Breast epithelium (tissue), 4 donors: ENCODE measurements around the gene MALL. TPM values are rescaled to one million over a fixed set of nuclear protein-coding genes. Genes with fewer than 3 reads are reported as not detected.
"Not testable (repeated sequence)": the region's sequence is repeated elsewhere in the genome, so short reads cannot be mapped to it uniquely, and the experiment has no call there.

ENCODE experiments used
- DNase-seq, 2 donors: peaks; one replicate each; pipeline ENCODE4 v3.0.0-alpha.2; 2019; ENCODE audit warnings: low spot score in 2 of 2
- H3K27ac ChIP-seq, 2 donors: fragments of 200-600 bp; sonication (generic) in 1 of 2; one replicate each; pipeline ENCODE4 v1.5.1; 2016 to 2019; ENCODE audit warnings: mild to moderate bottlenecking in 1 of 2
- H3K27me3 ChIP-seq, 2 donors: fragments of 200-600 bp; sonication (generic) in 1 of 2; one replicate each; pipeline versions ENCODE4 v1.5.1 to v1.6.0; 2017 to 2019; ENCODE audit warnings: control low read depth in 1 of 2, mild to moderate bottlenecking in 1 of 2
- H3K36me3 ChIP-seq: fragments of 200-600 bp; one replicate; pipeline ENCODE4 v1.5.1; 2019
- H3K4me1 ChIP-seq, 2 donors: fragments of 200-600 bp; sonication (generic); one replicate each; pipeline ENCODE4 v1.5.1; 2016 to 2019; ENCODE audit warnings: control low read depth in 1 of 2
- H3K4me3 ChIP-seq, 3 donors: fragments of 200-600 bp; sonication (generic); 1 replicate in 2 of 3; 2 replicates in 1 of 3; pipeline ENCODE4 v1.5.1; 2016 to 2019; ENCODE audit warnings: mild to moderate bottlenecking in 3 of 3, moderate library complexity in 2 of 3
- H3K9me3 ChIP-seq, 2 donors: fragments of 200-600 bp; sonication (generic) in 1 of 2; one replicate each; pipeline ENCODE4 v1.5.1; 2016 to 2019; ENCODE audit warnings: control low read depth in 1 of 2
- CTCF ChIP-seq, 3 donors: fragments of 450-650 bp; IDR thresholded peaks; one replicate each; pipeline ENCODE4 v1.5.1; 2016 to 2017; ENCODE audit warnings: antibody characterized with exemption in 3 of 3, mild to moderate bottlenecking in 3 of 3, moderate library complexity in 3 of 3
- POLR2A ChIP-seq: fragments of 450-650 bp; IDR thresholded peaks from one replicate; pipeline ENCODE4 v1.6.1; 2016; ENCODE audit warnings: antibody characterized with exemption, mild to moderate bottlenecking, moderate library complexity
- POLR2AphosphoS5 ChIP-seq, 3 donors: sonication (generic); formaldehyde crosslinking; IDR thresholded peaks; one replicate each; pipeline ENCODE4 v1.6.1; 2017; ENCODE audit warnings: antibody characterized with exemption in 3 of 3
- intact Hi-C: fragments of 100-400 bp; cut with DNase I; formaldehyde crosslinking; loops from one replicate; pipeline ENCODE4 v1.15.1; 2023; ENCODE audit warnings: low total_unique reads
- total RNA-seq, 3 donors: library from RNA; depleted of rRNA; stranded (reverse); fragments of >200 nt; gene quantifications; one replicate each; pipeline ENCODE4 v1.1.0, GENCODE V29; 2016

The MALL gene
- total RNA-seq = 10 to 100 TPM in 1 of 3 donors, 1 to 10 TPM in 2; 6.2 to 19.6 (median 9.2) TPM

DNA sequence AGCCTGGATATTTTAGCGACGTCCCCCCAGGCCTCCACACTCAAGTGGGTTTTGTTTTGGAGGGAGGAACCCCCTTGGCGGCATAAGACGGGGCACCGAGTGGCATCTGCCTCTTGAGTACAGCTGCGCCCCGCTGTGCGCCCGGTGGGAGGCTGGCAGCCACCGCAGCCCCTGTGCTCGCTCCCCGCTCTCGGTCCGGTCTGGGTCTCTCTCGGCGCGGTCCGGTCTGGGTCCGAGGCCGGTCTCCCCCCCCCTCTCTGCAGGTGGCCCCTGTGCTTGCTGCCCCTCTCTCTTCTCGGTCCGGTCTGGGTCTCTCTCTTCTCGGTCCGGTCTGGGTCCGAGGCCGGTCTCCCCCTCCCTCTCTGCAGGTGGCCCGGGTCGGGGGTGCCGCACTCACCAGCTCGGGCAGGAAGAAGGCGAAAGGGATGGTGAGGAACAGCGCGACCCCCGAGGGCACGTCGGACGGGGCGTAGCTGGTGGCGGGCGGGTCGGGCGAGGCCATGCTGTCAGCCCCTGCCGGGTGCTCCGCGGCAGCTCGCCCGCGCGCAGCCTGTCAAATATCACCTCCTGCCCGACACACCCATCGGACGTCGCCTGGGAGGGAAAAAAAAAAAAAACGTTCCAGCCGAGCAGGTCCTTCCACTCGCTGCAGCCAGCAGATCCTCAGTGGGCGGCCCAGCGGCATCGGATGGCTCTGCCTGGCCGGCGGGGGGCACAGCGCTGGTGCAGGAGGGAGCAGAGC, at the start of gene MALL:
Gene MALL, minus strand, starts transcription at position 532 of the 742 bp plus-strand sequence. Its CDS starts 30 bp downstream, at position 502.
- TF ChIP-seq CTCF (IDR thresholded peaks at IDR 0.05) (peak in 1 of 3 donors; percentile 25), POLR2AphosphoS5 (IDR thresholded peaks at IDR 0.05) (peak in 1 of 3 donors; percentile 51), POLR2A (peak; percentile 23)
- peaks cover 0 to 32% of the 10 kb centered on the region in 2 donors for H3K27me3 ChIP-seq
- no peaks in the 10 kb centered on the region for H3K9me3 ChIP-seq
- H3K4me3 ChIP-seq = peak within 1 kb of the TSS; percentile 42 to 69 (median 58)
- peak within 1 kb of the TSS; percentile 74 to 82 for H3K27ac ChIP-seq
- intact Hi-C loops = loop anchor here (1.0 kb wide), 1 partner anchor 16 kb away; no protein-coding TSS in a partner anchor
- H3K4me1 ChIP-seq = peaks cover 0 to 4% of the 10 kb centered on the region in 2 donors
- no peaks in the 10 kb centered on the region for H3K36me3 ChIP-seq
- DNase-seq = peak in 1 of 2 donors; percentile 64

- H3K4me3 ChIP-seq = no peak overlapping the region
- H3K27me3 ChIP-seq = no peaks in the 10 kb centered on the region
- no peak for DNase-seq
- no peak overlapping the region for H3K27ac ChIP-seq
- intact Hi-C loops = no loop called here
- peaks cover 3% of the 10 kb centered on the region for H3K36me3 ChIP-seq
- TF ChIP-seq POLR2AphosphoS5 (IDR thresholded peaks at IDR 0.05) = no peak
- TF ChIP-seq CTCF (IDR thresholded peaks at IDR 0.05) = peak; percentile 57 to 90 (median 62)
- no peaks in the 10 kb centered on the region for H3K4me1 ChIP-seq
- peaks cover 8 to 9% of the 10 kb centered on the region in 2 donors for H3K9me3 ChIP-seq
Measured at GRCh38 chr2:110157153-110157793, 41.7 kb upstream of the MALL start.

GRCh38 chr2:110154828-110155227, 39.2 kb upstream of the MALL start:
- H3K4me3 ChIP-seq, H3K4me1 ChIP-seq, H3K36me3 ChIP-seq, H3K27ac ChIP-seq, DNase-seq, H3K9me3 ChIP-seq, H3K27me3 ChIP-seq, intact Hi-C loops: not testable (repeated sequence)

DNA sequence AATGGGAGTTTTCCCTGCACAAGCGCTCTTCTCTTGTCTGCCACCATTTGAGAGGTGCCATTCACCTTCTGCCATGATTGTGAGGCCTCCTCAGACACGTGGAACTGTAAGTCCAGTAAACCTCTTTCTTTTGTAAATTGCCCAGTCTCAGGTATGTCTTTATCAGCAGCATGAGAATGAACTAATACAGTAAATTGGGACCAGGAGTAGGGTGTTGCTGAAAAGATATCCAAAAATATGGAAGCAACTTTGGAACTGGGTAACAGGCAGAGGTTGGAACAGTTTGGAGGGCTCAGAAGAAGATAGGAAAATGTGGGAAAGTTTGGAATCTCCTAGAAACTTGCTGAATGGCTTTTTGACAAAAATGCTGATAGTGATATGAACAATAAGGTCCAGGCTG, 38.6 kb upstream of the MALL start:
- intact Hi-C loops = not testable (repeated sequence)

GRCh38 chr2:110153416-110153815, 37.8 kb upstream of the MALL start:
- no peak for DNase-seq
- H3K9me3 ChIP-seq = peaks cover 8 to 9% of the 10 kb centered on the region in 2 donors
- intact Hi-C loops = no loop called here
- no peaks in the 10 kb centered on the region for H3K4me1 ChIP-seq
- H3K36me3 ChIP-seq = no peaks in the 10 kb centered on the region
- no peaks in the 10 kb centered on the region for H3K27me3 ChIP-seq
- H3K27ac ChIP-seq = no peak overlapping the region
- TF ChIP-seq POLR2A (no peak), POLR2AphosphoS5 (IDR thresholded peaks at IDR 0.05) (no peak), CTCF (IDR thresholded peaks at IDR 0.05) (no peak)
- H3K4me3 ChIP-seq = no peak overlapping the region

More for the DNA sequence above, 38.6 kb upstream of the MALL start:
- not testable (repeated sequence) for H3K9me3 ChIP-seq, H3K36me3 ChIP-seq, H3K27me3 ChIP-seq, H3K4me1 ChIP-seq, H3K27ac ChIP-seq, H3K4me3 ChIP-seq, DNase-seq

GRCh38 chr2:110152943-110153342, 37.3 kb upstream of the MALL start:
- Histone ChIP-seq H3K27me3 (no peaks in the 10 kb centered on the region), H3K9me3 (peaks cover 8 to 9% of the 10 kb centered on the region in 2 donors), H3K4me3 (no peak overlapping the region), H3K27ac (no peak overlapping the region), H3K36me3 (no peaks in the 10 kb centered on the region), H3K4me1 (no peaks in the 10 kb centered on the region)
- intact Hi-C loops = no loop called here
- TF ChIP-seq CTCF (IDR thresholded peaks at IDR 0.05) = no peak
- TF ChIP-seq POLR2AphosphoS5 (IDR thresholded peaks at IDR 0.05) = no peak
- no peak for TF ChIP-seq POLR2A
- no peak for DNase-seq
